SHP77 (cell line): ENCODE data around the gene ARMC7.
"Not testable (repeated sequence)": the region's sequence is repeated elsewhere in the genome, so short reads cannot be mapped to it uniquely, and the experiment has no call there.

Experiments
- DNase-seq, 2 experiments: peaks; one replicate each; lab custom pipeline; 2025; lab: John Stamatoyannopoulos, UW

ARMC7 gene

DNA sequence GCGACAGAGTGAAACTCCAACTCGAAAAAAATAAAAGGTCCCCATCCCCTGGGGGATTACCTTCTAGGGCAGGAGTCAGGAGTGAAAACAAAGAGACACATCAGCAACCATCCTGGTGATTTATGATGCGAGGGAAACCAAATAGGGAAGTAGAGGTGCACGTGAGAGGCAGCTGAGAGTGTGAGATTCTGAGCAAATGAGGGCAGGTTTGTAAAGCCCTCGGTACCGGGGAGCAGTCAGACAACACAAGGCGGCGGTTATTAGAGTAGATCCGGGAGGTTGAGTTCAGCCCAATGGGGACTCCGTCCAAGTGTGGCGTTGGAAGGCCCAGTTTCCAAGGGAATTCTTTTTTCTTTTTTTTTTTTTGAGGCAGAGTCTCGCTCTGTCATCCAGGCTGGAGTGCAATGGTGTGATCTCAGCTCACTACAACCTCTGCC, 7.4 kb upstream of the ARMC7 start:
- no peak for DNase-seq

DNA sequence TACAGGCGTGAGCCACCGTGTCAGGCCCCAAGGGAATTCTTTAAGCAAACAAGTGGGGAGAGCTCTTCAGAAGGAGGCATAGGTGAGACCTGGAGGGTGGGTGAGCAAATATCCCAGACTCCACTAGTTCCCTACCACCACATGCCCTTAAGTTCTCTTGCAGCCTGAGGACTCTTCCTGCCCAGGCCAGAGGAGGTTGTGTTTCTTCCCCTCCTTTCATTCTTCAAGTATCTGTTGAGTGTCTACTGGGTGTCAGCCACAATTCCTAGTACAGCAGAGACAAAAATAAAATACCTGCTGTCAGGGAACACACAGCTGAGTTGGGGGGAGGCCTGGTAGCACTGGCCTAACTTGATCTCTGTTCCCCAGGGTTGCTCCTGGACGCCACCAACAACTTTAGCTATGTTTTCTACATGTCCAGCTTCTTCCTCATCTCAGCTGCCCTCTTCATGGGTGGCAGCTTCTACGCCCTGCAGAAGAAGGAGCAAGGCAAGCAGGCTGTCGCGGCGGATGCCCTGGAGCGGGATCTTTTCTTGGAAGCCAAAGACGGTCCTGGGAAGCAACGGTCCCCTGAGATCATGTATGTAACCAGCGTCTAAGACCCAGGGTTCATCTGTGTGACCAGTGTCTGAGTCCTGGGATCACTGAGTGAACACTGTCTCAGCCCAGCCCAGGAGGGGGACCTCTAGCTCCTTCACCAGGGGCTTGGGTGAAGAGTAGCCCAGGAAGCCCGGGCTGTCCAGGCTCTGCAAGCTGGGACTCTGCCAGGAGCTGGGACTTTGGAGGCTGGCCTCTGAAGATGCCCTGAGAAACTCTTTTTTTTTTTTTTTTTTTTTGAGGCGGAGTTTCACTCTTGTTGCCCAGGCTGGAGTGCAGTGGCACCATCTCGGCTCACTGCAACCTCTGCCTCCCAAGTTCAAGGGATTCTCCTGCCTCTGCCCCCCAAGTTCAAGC, 5.9 kb upstream of the ARMC7 start:
- no peak for DNase-seq

DNA sequence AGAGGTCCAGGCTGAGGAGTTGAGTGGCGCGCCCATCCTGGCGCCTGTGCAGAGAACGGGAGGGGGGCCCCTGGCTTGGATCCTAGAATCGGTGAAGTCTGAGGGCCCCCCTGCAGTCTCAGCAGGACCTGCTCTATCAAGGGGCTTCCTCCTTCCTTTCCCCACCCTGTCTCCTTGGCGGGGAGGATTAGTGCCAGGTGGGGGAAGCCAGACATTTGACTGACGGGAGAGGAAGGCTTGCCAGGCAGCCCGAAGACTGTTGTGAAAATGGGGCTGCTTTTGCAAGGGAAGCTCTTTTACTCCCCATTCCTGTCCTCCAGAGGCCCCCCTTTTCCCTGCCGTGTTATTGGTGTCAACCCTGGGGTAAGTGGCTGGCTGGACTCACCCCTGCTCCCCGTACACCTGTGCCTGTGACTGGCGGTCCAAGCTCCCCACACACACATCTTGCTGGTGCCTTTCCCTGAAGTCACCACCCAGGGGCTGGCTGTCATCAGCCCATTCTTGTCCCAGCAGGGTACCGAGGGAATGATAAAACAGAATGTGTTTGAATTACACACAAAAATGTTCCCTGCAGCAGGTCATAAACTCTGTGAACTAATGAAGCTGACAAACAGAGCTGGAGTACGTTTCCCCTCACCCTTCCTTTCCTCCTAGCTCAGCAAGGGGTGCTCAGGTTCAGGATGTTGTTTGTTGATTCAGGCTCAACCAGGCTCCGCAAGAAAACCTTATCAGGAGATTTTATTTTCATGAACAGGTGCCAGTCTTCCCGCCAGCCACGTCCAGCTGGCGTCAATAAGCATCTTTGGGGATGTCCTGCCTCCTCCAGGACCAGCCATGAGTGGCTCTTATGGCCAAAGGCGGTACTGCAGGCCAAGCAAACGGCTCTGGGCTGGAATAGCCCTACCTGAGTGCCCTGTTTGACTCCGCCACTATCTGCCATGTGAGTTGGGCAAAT, 4.4 kb upstream of the ARMC7 start:
- peak; percentile 79 to 87 for DNase-seq

DNA sequence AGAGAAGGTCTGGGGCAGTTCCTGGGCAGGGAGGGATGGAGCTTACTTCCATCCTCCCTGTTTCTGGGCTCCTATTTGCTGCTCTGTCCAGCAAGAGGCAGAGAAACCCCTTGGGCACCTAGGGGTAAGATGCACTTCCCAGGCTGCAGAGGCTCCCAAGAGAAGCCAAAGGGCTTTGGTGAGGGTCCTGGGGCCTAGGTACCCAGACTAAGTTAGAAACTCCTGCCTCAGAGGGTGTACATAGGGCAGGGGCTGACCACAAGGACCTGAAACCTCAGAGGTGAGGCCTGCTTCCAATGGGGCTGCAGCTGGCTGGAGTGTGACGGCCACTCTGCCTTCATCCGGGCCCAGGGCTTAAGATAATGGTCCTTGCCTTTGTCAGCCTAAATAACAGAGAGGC, 1.6 kb upstream of the ARMC7 start:
- no peak for DNase-seq

DNA sequence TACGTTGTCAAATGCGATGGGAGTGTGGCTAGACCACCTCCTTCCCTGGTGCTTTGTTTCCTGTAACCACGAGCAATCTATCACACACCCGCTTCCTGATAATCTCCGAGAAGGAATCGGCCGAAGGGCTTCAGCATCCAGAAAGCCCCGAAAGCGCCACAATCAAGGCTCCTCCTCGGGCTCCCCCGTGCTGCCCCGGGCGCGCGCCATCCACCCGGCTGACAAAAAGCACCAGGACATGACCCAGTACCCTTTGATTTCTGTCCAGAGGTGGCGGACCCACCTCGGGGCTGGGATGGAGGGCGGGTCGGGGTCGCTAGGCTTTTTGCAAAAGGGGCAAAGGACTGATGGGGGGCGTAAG, 743 bp upstream of the ARMC7 start:
- no peak for DNase-seq

DNA sequence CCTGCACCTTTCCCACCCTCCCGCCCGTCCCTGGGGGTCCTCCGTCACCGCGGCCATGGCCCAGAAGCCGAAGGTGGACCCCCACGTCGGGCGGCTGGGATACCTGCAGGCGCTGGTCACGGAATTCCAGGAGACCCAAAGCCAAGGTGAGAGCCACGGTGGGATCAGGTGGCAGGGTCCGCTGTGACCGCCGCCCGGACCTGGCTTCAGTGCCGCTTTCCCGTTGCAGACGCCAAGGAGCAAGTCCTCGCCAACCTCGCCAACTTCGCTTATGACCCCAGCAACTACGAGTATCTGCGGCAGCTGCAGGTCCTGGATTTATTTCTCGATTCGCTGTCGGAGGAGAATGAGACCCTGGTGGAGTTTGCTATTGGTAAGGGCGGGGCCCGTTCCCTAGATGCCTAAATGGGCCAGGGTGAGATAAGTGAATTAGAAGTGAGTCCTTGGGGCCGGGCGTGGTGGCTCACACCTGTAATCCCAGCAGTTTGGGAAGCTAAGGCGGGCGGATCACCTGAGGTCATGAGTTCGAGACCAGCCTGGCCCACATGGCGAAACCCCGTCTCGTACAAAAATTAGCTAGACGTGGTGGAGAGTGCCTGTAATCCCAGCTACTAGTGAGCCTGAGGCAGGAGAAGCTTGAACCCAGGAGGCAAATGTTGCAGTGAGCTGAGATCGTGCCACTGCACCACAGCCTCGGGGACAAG, 617 bp downstream of the ARMC7 start:
- no peak for DNase-seq

DNA sequence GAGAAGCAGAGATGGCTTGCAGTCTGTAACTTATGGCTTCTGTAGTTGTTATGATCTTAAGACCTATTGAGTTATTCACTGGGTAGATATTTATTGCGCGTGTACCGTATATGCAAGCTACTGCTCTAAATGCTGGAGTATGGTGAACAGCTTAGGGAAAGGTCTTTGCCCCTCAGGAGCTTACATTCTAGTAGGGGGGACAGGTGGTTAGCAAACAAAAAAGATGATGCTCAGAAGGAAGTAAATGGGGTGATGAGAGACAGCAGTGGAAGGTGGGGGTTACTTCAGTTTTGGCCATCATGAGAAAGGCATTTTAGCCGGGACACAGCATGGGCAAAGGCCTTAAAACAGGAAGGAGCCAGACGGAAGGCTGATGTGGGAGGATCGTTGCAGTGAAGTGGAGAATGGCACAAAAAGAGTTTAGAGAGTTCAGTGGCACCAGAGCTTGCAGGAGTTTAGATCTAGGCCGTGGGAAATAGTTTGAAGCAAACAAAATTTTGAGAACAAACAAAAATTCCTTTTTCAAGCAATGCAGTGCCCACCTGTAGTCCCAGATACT, 2.1 kb downstream of the ARMC7 start:
- no peak for DNase-seq

DNA sequence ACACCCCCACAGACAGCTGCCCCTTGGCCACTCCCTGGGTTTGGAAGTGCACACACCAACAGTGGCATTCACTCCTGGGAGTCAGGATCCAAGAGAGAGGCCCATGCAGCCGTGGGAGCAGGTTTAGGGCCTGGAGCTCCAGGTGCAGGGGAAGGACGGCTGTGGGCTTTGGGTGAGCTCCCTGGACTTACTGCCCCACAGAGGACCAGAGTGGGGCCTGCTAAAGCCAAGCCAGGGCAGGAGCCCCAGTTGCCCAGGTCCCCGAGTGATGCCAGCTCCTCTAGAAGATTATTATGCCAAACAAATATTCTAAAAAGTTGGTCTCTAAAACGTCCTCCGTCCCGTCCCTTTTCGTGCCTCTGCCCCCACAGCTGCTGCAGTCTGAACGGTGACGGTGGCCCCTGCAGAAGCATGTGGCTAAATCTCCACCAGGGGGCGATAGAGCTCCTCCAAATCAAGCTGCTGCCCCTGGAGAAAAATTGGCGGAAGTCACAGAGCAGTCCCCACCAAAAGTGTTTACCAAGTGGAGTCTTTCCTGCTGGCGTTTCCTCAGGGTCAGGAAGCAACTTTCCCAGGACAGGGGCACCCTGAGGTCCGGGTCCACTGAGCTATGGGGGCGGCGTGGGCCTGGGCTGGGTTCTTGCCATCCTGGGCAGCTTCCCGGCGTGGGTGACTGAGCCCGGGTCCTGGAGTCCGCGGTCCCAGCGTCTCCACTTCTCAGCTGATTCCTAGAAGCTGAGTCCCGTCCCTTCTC, 4.2 kb downstream of the ARMC7 start:
- peak; percentile 89 to 94 for DNase-seq

DNA sequence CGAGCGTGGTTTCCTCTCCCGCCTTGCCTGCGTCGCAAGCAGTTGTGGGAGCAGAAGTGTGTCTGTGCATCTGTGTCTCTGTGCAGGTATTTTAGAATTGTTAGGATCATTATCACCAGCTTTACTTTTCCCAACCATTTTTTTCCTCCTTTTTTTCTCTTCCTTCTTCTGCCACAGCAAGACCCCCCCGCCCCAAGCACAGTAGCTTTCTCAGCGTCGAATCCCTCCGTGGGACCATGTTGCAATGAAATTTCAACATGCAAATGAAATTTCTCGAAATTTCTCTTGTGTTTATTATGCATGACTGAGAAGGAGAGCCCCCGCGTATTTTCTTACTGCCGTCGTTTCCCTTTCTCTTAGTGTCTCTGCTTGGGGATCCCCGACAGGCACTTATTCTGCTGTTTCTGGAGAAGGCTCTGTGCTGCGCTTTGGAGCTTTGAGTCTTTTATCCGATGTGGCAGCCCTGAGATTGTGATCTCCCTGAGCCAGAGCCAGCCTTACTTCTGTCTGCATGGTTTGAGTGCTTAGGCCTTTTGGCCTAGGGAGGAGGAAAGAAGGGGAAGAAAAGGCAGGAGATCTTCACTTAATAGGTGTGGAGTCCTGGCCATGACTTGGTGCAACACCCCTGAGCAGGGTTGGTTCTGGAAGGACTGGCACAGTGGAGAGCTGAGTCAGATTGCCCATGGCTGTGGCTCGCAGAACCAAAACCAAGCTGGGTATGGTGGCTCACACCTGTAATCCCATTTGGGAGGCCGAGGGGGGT, 5.0 kb downstream of the ARMC7 start:
- DNase-seq = no peak

DNA sequence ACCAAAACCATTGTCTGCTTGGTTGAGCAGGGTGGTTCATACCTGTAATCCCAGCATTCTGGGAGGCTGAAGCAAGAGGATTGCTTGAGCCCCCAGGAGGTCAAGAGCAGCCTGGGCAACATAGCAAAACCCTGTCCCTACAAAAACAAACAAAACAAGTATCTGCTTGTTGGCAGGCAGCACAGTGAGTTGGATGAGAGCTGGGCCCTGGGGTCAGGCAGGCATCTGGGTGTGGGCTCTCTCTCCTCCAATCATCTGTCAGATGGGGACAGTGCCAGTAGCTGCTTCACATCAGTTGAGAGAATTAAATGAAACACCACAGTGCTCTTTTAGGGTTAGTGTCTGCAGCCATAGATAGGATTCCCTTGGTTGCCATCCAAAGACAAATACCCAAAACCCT, 5.8 kb downstream of the ARMC7 start:
- no peak for DNase-seq

DNA sequence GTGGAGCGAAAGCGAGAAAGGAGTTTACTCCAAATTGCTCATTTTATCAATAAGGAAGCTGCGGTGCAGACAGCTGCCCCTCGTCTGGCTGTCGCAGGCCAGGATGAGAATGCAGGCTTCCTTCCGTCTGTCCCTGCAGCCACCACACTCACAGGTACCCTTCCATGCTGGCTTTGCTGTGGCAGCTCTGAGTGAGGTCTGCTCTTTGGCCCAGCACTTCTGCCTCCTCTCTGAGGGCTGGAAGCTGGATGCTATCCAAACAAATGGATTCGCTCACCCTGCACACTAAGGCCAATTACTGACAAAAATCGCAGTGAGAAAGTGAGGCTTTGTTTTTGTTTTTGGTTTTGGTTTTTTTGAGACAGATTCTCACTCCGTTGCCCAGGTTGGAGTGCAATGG, 7.0 kb downstream of the ARMC7 start:
- no peak for DNase-seq

DNA sequence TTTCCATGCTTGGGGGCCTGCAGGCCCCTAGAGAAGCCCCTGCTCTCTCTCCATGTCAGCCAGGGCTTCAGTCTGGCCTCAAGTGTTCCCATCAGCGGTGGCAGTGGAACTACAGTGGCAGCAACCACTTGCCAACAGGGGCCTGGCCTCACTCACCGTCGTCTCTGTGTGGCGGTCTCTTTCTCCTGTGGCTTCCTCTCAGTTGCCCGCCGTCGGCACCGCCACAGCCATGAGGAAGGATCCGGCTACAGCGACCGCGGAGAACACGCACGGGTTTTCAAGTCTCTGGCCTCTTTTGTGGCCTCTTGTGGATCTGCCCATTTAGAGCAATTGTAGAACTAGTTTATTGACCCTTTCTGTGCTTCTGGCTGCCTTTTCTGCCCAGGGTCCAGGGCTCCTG, 8.5 kb downstream of the ARMC7 start:
- no peak for DNase-seq

DNA sequence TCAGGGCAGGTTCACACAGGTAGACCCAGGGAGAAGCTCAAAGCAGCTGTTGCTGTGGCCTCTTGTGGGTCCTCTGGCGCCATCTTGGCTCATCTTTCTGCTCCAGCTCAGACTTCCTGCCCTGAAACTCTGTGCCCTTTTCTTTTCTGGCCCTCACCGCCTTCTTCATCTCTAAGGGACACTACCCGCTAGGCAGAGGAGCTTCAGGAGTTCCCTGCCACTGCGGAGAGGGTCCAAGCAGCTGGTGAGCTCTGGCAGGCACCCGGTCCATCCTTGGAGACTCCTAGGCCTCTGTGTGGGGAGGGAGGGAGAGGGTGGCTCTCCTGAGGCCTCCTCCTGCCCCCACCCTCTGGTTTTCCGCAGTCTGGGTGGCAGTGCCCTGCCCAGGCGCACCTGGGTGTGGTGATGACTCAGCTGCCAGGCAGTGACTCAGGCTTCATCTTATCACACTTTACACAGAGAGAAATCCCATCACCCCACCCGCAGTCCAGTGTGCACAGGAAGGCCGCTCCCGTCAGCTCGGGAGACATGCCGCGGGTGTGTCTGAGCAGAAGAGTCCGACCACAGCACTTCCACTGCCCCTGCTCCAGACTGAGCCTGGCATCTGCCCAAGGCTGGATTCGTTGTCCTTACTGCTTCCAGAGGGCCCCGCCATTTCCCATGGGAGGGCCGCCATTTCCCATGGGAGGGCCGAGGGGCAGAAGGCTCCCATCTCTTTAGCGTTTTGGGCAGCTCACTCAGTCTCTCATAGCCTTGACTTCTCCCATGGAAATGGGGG, 14.5 kb downstream of the ARMC7 start:
- peak; percentile 96 to 98 for DNase-seq

DNA sequence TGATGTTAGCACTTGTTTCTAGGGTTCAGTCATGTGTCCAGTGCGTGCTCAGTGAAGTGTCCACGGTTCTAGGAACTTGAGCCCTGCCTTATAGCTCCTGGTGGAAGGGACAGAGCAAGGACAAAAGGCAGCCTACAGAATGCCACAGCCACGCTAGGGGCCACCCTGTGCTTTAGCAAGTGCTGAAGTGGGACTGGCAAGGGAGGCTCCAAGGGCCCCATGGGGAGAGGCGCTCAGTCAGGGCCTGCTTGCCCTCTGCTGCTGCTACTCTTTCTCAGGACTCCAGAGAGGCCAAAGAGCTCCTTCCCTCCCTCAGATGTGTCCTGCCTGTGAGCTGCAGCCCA, 15.0 kb downstream of the ARMC7 start:
- DNase-seq = no peak

DNA sequence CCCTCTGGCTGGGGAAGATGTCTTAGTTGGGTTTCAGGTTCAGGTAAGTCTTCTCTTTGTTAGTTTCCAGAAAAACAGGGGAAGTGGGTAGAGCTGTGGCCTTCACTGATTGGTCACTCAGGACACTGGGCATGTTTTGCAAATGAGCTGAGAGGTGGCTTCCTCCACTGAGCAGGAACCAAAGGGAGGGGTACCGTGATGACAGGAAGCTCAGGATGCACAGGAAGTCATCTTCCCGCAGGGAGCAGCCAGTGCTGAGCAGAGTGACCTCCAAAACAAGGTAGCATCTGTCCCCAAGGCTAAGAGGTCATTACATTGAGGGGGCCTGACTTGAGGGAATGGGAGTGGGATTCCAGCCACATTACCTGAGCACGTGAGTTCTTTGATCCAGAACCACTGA, 16.2 kb downstream of the ARMC7 start:
- peak in 1 of 2 experiments; percentile 45 for DNase-seq

DNA sequence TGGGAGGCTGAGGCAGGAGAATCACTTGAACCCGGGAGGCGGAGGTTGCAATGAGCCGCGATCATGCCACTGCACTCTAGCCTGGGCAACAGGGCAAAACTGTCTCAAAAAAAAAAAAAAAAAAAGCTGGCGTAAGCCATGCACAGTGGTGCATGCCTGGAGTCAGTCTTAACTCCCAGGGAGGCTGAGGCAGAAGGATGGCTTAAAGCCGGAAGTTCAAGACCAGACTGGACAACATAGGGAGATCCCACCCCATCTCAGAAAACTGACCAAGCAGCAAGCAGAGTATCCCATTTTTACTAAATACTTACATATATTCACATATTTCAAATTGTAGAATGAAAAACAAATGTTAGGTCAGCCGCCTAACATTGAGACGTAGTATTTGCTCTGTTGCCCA, 17.2 kb downstream of the ARMC7 start:
- no peak for DNase-seq

DNA sequence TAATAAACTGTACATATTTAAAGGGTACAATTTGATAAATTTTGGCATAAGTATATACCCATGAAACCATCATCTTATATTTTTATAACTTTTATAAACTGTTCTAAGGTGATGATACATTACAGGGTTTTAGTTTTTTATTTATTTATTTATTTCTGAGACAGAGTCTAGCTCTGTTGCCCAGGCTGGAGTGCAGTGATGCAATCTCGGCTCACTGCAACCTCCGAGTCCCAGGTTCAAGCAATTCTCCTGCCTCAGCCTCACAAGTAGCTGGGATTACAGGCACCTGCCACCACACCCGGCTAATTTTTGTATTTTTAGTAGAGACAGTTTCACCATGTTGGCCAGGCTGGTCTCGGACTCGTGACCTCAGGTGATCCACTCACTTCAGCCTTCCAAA, 18.2 kb downstream of the ARMC7 start:
- DNase-seq = not testable (repeated sequence)

DNA sequence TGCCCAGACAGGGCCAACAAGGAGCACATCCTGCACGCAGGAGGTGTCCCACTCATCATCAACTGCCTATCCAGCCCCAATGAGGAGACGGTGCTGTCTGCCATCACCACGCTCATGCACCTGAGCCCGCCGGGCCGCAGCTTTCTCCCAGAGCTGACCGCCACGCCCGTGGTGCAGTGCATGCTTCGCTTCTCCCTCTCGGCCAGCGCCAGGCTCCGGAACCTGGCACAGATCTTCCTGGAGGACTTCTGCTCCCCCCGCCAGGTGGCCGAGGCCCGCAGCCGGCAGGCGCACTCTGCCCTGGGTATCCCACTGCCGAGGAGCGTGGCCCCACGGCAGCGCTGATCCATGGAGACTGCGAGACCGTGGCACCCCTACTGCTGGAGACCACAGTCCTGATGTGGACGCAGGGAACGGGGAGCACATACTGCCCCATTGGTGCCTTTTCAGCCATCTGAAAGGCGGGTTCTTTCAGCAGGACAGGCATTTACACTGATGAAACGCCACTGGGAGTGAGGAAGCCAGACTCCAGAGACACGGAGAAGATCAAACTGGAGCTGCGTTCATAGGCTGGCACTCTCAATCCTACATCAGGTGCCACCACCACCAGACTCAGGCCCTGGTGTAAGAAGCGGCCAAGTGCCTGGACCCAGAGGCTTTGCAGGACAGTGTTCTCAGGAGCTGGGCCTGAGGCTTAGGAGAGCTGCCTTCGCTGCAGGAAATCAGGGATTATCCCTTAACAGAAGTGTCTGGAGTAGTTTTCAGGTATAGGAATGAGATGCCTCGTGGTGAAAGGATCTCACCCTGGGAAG, 19.1 kb downstream of the ARMC7 start:
- DNase-seq = no peak

DNA sequence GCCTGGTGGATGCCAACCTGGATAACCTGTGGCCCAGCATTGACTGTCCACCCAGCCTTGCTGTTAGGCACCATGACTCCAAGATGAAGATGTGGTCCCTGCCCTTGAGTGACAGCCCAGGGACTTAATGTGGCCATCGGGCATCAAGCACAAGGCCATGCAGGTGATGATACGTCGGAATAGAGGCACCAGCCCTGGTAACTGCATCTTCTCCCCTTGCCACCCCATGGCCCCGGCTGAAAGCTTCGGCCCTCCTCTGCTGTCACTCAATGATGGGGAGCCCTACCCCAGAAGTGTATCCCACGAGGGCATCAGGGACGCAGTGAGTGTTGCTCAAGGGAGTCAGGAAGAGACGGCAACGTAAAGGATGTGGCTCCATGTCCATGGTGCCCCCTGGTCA, 19.8 kb downstream of the ARMC7 start:
- DNase-seq = no peak
